ENCODE measurements around the gene R3HDM4. TPM values are rescaled to one million over a fixed set of nuclear protein-coding genes. Genes with fewer than 3 reads are reported as not detected.

R3HDM4 gene
- total RNA-seq, 1 donor from 2014 or later, result 35.8 TPM

GRCh38 chr19:888581-889385 is 24.2 kb downstream of the R3HDM4 start:
- TF ChIP-seq, protein P1, sequence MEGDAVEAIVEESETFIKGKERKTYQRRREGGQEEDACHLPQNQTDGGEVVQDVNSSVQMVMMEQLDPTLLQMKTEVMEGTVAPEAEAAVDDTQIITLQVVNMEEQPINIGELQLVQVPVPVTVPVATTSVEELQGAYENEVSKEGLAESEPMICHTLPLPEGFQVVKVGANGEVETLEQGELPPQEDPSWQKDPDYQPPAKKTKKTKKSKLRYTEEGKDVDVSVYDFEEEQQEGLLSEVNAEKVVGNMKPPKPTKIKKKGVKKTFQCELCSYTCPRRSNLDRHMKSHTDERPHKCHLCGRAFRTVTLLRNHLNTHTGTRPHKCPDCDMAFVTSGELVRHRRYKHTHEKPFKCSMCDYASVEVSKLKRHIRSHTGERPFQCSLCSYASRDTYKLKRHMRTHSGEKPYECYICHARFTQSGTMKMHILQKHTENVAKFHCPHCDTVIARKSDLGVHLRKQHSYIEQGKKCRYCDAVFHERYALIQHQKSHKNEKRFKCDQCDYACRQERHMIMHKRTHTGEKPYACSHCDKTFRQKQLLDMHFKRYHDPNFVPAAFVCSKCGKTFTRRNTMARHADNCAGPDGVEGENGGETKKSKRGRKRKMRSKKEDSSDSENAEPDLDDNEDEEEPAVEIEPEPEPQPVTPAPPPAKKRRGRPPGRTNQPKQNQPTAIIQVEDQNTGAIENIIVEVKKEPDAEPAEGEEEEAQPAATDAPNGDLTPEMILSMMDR (IDR thresholded peaks at IDR 0.05; ENCODE audit: insufficient read depth, low read length, severe bottlenecking), result no peak
- peaks cover 22% of the 10 kb centered on the region for H3K36me3 ChIP-seq (ENCODE audit: control insufficient read depth, insufficient read depth, low read length)
- FAIRE-seq, result no peak
- H3K4me3 ChIP-seq (ENCODE audit: low read depth, low read length), result no peak overlapping the region
- H3K27me3 ChIP-seq (ENCODE audit: control insufficient read depth, insufficient read depth, low read length), result no peaks in the 10 kb centered on the region
- DNase-seq (ENCODE audit: low read depth), result no peak

GRCh38 chr19:887599-887998 is 25.4 kb downstream of the R3HDM4 start:
- Histone ChIP-seq H3K36me3 (ENCODE audit: control insufficient read depth, insufficient read depth, low read length) (peaks cover 28% of the 10 kb centered on the region), H3K4me3 (ENCODE audit: low read depth, low read length) (no peak overlapping the region), H3K27me3 (ENCODE audit: control insufficient read depth, insufficient read depth, low read length) (no peaks in the 10 kb centered on the region)
- DNase-seq (ENCODE audit: low read depth) (no peak), FAIRE-seq (no peak)
- TF ChIP-seq, protein P1 (IDR thresholded peaks at IDR 0.05; ENCODE audit: insufficient read depth, low read length, severe bottlenecking), result no peak

DNA sequence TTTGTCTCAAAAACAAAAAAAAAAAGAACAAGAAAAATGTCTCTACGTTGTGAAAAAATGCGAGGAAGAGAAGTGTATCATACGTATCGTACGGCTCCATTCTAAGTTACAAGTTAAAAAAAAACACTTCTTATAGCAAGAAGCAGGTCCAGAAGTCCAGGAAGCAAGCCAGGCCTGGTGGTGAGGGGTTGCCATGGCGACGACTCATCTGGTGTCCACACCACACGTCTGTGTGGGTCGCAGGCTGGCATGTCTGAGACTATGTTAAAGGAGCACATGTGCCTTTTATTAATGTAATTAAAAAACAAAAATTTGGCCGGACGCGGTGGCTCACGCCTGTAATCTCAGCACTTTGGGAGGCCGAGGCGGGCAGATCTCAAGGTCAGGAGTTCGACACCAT is 25.9 kb downstream of the R3HDM4 start:
- TF ChIP-seq, protein P1 (IDR thresholded peaks at IDR 0.05; ENCODE audit: insufficient read depth, low read length, severe bottlenecking), result no peak
- Histone ChIP-seq H3K36me3 (ENCODE audit: control insufficient read depth, insufficient read depth, low read length) (peaks cover 34% of the 10 kb centered on the region), H3K27me3 (ENCODE audit: control insufficient read depth, insufficient read depth, low read length) (no peaks in the 10 kb centered on the region), H3K4me3 (ENCODE audit: low read depth, low read length) (no peak overlapping the region)
- FAIRE-seq (no peak), DNase-seq (ENCODE audit: low read depth) (no peak)

DNA sequence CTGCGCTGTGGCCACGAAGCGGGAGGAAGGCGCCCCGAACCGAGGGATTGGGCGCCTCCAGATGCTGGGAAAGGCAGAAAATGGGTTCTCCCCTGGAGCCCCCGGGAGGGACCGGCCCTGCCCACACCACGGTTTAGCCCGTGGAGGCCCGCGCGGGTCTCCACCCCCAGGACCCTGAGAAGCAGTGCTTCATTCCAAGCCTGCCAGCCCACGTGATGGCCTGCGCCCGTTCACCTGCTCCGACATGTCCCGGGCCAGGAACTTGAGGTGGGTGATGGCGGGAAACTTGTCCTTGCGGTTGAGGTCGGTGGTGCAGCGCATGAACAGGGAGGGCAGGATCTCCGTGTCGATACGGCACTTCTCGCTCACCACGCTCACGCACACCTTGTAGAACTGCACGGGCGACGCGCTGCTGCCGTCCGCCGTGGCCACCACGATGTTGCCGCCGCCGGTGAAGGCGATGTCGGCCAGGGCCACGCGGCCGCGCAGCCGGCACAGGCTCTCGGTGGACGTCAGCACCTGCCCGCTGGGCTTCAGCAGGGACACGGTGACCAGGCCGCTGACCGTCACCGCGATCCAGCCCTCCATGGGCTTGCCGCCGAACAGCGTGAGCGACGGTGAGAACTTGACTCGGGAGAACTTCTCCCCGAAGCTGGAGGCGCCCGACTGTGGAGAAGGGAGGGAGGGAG is 27.3 kb downstream of the R3HDM4 start:
- Histone ChIP-seq H3K27me3 (ENCODE audit: control insufficient read depth, insufficient read depth, low read length) (no peaks in the 10 kb centered on the region), H3K36me3 (ENCODE audit: control insufficient read depth, insufficient read depth, low read length) (peaks cover 42% of the 10 kb centered on the region), H3K4me3 (ENCODE audit: low read depth, low read length) (no peak overlapping the region)
- DNase-seq (ENCODE audit: low read depth), result no peak
- FAIRE-seq, result no peak
- TF ChIP-seq, protein P1 (IDR thresholded peaks at IDR 0.05; ENCODE audit: insufficient read depth, low read length, severe bottlenecking), result no peak

DNA sequence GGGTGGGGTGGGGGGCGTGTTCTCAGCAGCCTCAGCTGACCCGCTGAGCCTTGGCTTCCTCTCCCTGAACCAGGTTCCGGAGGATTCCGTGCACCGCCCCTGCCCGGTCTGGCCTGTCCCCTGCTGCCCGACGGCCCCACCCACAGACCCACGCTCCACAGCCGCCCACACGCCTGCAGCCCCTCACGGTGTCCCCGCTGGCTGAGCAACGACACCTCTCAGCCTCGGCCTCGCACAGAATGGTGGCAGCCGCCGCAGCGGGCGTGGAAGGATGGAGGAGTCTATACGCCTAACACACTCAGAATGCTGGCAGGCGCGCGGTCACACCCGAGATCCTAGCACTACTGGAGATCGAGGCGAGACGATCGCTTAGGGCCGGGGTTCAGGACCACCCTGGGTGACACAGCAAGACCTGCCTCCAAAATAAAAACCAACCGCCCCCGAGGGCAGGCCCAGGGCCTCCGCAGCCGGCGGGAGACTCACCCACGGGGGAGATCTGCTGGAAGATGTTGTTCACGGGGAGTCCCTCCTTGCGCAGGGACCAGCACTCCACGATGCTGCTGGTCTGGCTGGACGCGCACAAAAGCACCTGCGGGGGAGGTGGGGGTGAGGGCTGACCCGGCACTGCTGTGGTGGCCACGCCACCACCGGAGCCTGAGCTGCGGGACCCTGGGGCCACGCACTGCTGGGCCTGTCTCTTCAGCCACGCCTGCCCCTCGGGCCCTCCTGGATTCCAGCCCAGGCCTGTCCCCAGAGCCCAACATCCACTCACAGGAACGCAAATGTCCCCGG is 28.4 kb downstream of the R3HDM4 start:
- TF ChIP-seq, protein P1 (IDR thresholded peaks at IDR 0.05; ENCODE audit: insufficient read depth, low read length, severe bottlenecking), result no peak
- peaks cover 40% of the 10 kb centered on the region for H3K36me3 ChIP-seq (ENCODE audit: control insufficient read depth, insufficient read depth, low read length)

More for the DNA sequence above, 28.4 kb downstream of the R3HDM4 start:
- Histone ChIP-seq H3K4me3 (ENCODE audit: low read depth, low read length) (no peak overlapping the region), H3K27me3 (ENCODE audit: control insufficient read depth, insufficient read depth, low read length) (no peaks in the 10 kb centered on the region)
- DNase-seq (ENCODE audit: low read depth) (no peak), FAIRE-seq (no peak)
